ENCODE data around the gene UNKL. TPM values are rescaled to one million over a fixed set of nuclear protein-coding genes. Genes with fewer than 3 reads are reported as not detected.

UNKL gene
- total RNA-seq, 1 donor from 2014 or later, result 26.2 TPM

DNA sequence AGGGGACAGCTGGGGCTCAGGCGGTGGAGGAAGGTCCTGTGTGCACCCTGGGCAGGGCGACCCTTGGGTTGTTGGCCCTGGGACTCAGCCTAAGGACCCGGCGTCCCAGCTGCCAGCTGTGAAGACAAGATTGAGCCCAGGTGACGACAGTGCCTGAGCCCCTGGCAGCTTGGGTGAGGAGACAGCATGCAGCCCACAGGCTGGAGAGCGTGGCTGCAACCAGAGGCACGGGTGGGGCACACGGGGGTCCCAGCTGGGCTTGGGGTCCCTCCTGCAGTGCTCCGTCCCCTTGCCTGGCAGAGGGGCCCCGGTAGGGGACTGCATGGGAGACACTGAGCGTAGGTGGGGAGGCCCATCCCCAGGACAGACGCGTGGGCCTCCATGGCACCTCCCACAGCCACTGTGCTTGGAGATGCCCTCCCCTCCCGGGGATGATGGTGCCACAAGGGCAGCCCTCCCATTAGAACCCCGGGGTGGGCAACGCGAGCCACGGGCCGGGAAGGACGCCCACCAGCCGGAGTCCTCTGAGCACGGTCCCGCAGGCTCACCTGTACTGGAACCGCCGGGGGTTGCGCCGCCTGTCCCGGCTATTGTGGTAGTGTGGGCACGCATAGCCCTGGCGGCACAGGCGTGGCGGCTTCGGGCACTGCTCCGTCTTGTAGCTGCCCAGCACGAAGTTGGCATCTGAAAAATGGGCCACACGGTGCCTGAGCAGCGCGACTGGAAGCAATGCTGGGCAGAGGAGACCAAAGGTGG lies 15.5 kb downstream of the UNKL start:
- Mint-ChIP-seq H3K27me3 (ENCODE audit: low read depth) (no peaks in the 10 kb centered on the region), H3K4me1 (no peaks in the 10 kb centered on the region), H3K36me3 (ENCODE audit: low read depth) (no peaks in the 10 kb centered on the region), H3K4me3 (no peak overlapping the region), H3K9me3 (no peaks in the 10 kb centered on the region), H3K27ac (ENCODE audit: unreplicated experiment) (no peak overlapping the region)
- TF ChIP-seq, protein P1, sequence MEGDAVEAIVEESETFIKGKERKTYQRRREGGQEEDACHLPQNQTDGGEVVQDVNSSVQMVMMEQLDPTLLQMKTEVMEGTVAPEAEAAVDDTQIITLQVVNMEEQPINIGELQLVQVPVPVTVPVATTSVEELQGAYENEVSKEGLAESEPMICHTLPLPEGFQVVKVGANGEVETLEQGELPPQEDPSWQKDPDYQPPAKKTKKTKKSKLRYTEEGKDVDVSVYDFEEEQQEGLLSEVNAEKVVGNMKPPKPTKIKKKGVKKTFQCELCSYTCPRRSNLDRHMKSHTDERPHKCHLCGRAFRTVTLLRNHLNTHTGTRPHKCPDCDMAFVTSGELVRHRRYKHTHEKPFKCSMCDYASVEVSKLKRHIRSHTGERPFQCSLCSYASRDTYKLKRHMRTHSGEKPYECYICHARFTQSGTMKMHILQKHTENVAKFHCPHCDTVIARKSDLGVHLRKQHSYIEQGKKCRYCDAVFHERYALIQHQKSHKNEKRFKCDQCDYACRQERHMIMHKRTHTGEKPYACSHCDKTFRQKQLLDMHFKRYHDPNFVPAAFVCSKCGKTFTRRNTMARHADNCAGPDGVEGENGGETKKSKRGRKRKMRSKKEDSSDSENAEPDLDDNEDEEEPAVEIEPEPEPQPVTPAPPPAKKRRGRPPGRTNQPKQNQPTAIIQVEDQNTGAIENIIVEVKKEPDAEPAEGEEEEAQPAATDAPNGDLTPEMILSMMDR (conservative IDR thresholded peaks at IDR 0.05), result no peak
- DNase-seq (ENCODE audit: low read depth, low spot score), result no peak

DNA sequence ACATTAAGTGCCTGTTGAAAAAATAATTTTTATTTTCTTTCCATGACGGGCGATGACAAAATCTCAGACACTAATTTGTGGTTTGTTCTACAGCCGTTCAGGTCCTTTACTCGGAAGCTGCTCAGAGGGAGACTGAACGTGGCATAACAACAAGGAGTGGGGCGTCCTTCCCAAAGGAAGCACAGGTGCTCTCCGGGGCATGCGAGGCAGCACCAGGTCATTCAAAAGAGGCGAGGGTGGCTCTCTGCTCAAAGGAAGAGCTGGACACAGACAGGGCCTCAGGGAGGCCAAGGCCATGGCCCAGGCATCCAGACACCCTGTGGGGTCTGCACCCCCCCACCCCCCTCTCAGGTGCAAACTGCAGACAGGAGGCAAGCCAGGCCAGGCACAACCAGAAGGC lies 16.2 kb downstream of the UNKL start:
- DNase-seq (ENCODE audit: low read depth, low spot score), result no peak
- H3K4me1 Mint-ChIP-seq, result no peaks in the 10 kb centered on the region
- H3K4me3 Mint-ChIP-seq, result no peak overlapping the region
- H3K9me3 Mint-ChIP-seq, result no peaks in the 10 kb centered on the region
- peak overlapping the region; percentile 50 for H3K27ac Mint-ChIP-seq (ENCODE audit: unreplicated experiment)
- no peaks in the 10 kb centered on the region for H3K36me3 Mint-ChIP-seq (ENCODE audit: low read depth)
- TF ChIP-seq, protein P1 (conservative IDR thresholded peaks at IDR 0.05), result no peak
- no peaks in the 10 kb centered on the region for H3K27me3 Mint-ChIP-seq (ENCODE audit: low read depth)

DNA sequence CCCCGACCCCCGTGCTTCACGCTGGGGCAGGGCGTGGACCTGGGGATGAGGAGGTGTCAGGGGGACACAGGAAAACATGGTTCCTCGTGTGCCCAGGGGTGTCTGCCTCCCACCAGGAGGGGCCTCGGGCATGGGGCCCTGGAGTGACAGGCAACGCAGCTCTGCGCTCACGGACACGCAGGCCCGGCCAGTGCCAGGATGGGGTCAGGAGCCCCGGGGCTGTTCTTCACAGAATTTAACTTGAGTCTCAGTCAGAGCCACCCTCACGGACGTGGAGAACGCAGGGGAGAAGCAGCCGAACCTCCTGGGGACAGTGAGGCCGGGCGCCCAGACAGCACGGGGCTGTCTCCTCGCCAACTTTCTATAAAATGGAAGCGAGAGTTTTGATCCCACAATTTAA lies 16.7 kb downstream of the UNKL start:
- no peak overlapping the region for H3K27ac Mint-ChIP-seq (ENCODE audit: unreplicated experiment)
- H3K4me3 Mint-ChIP-seq, result no peak overlapping the region
- no peaks in the 10 kb centered on the region for H3K36me3 Mint-ChIP-seq (ENCODE audit: low read depth)
- H3K4me1 Mint-ChIP-seq, result no peaks in the 10 kb centered on the region
- no peaks in the 10 kb centered on the region for H3K27me3 Mint-ChIP-seq (ENCODE audit: low read depth)
- no peaks in the 10 kb centered on the region for H3K9me3 Mint-ChIP-seq
- DNase-seq (ENCODE audit: low read depth, low spot score), result no peak
- TF ChIP-seq, protein P1 (conservative IDR thresholded peaks at IDR 0.05), result no peak

DNA sequence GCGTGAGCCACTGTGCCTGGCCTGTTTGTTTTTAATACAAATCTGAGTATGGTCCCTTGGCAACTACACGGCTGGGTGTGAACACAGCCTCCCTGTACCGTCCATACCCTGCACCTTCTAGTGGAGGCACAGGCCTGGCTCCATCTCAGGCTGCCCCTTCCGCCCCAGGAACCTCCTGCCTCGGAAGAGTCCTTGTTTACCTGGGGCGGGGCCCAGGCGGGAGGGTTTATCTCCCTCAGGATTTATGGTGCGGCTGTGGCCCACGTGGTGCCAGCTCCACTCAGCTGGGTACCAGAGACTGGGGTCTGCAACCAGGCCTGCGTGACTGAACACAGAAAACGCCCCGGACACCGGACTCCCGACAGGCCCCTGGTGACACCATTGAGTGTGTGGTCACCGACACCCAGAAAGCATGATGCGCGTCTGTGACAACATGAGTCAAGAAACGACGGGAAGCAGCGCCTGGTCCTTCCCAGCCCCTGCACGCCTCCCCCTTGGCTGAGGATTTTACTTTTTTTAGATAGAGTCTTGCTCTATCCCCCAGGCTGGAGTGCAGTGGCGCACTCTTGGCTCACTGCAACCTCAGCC lies 19.0 kb downstream of the UNKL start:
- no peaks in the 10 kb centered on the region for H3K27me3 Mint-ChIP-seq (ENCODE audit: low read depth)
- no peak overlapping the region for H3K27ac Mint-ChIP-seq (ENCODE audit: unreplicated experiment)
- H3K36me3 Mint-ChIP-seq (ENCODE audit: low read depth), result no peaks in the 10 kb centered on the region
- no peaks in the 10 kb centered on the region for H3K9me3 Mint-ChIP-seq
- no peaks in the 10 kb centered on the region for H3K4me1 Mint-ChIP-seq
- H3K4me3 Mint-ChIP-seq, result no peak overlapping the region
- no peak for DNase-seq (ENCODE audit: low read depth, low spot score)
- TF ChIP-seq, protein P1 (conservative IDR thresholded peaks at IDR 0.05), result no peak

DNA sequence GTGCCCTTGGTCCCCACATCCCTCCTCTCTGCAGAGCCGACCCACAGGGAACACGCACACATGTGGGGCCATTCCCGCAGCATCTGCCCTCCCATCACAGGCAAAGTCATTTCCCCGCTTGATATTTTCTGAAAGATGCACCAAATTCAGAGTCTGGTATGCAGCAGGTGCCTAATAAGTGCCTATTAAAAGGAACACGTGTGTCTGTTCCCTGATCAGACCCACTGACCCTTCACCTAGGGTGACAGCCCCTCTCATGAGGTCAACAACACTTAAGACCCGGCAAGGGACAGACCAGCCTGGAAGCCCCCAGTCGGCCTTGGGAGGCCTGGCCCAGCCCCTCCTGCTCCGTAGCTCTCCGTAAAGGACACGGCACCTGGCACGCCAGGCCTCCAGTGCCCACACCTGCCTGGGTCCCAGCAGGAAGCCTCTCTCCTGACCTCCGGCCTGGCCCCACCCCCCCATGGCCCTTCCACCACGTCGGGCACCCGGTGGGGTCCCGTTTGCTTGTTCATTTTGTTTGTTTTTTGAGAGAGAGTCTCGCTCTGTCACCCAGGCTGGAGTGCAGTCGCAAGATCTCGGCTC lies 20.0 kb downstream of the UNKL start:
- Mint-ChIP-seq H3K36me3 (ENCODE audit: low read depth) (no peaks in the 10 kb centered on the region), H3K27ac (ENCODE audit: unreplicated experiment) (no peak overlapping the region), H3K4me3 (no peak overlapping the region), H3K27me3 (ENCODE audit: low read depth) (no peaks in the 10 kb centered on the region), H3K4me1 (no peaks in the 10 kb centered on the region), H3K9me3 (no peaks in the 10 kb centered on the region)
- DNase-seq (ENCODE audit: low read depth, low spot score), result no peak
- TF ChIP-seq, protein P1 (conservative IDR thresholded peaks at IDR 0.05), result no peak
